Naive thymus-derived CD8-positive, alpha-beta T cell (primary cell): Measurements from ENCODE around the gene MIGA2. TPM values are rescaled to one million over a fixed set of nuclear protein-coding genes. Genes with fewer than 3 reads are reported as not detected.

ENCODE experiments used
- ATAC-seq, 2 donors: fragments of 150-1000 bp; cut with Tn5 transposase in 1 of 2; sonication (Bioruptor Pico), chemical (Tn5 transposase) in 1 of 2; 1 replicate in 1 of 2; 2 replicates in 1 of 2; pipeline ENCODE4 v1.10.0; 2021; ENCODE audit warnings: mild to moderate bottlenecking in 2 of 2, moderate library complexity in 2 of 2
- POLR2A ChIA-PET: fragments of 350-600 bp; sonication (Branson Sonifier 250); formaldehyde crosslinking; loops from one replicate; lab custom pipeline; 2021; ENCODE audit warnings: antibody characterized with exemption; lab: Charles Lee
- DNase-seq, 10 donors: peaks; one replicate each; pipeline versions ENCODE4 v3.0.0 to v3.0.0-alpha.2; 2020 to 2022
- H3K27ac Mint-ChIP-seq, 10 donors: one replicate each; pipeline ENCODE4 v1.8.0; 2020 to 2022; ENCODE audit warnings: mild to moderate bottlenecking in 10 of 10, mixed read lengths in 10 of 10, moderate library complexity in 4 of 10, inconsistent platforms in 1 of 10
- H3K27me3 Mint-ChIP-seq, 5 donors: one replicate each; pipeline ENCODE4 v1.8.0; 2021 to 2022; ENCODE audit warnings: mixed read lengths in 5 of 5
- H3K36me3 Mint-ChIP-seq, 3 donors: one replicate each; pipeline ENCODE4 v1.8.0; 2020 to 2022; ENCODE audit warnings: mixed read lengths in 3 of 3, mild to moderate bottlenecking in 2 of 3, inconsistent platforms in 1 of 3
- H3K4me1 Mint-ChIP-seq, 4 donors: one replicate each; pipeline ENCODE4 v1.8.0; 2021 to 2022; ENCODE audit warnings: mixed read lengths in 4 of 4
- H3K4me3 Mint-ChIP-seq, 10 donors: one replicate each; pipeline ENCODE4 v1.8.0; 2020 to 2022; ENCODE audit warnings: mild to moderate bottlenecking in 10 of 10, mixed read lengths in 10 of 10, moderate library complexity in 6 of 10, inconsistent platforms in 1 of 10
- H3K9me3 Mint-ChIP-seq, 9 donors: one replicate each; pipeline ENCODE4 v1.8.0; 2020 to 2022; ENCODE audit warnings: mixed read lengths in 9 of 9, mild to moderate bottlenecking in 3 of 9, inconsistent platforms in 1 of 9, moderate library complexity in 1 of 9
- polyA plus RNA-seq, 3 donors: library from polyadenylated mRNA; unstranded; fragments of 300-500 nt; fragmentation: Illumina TruSeq; gene quantifications; one replicate each; pipeline ENCODE4 v1.2.3, GENCODE V29; 2021
- total RNA-seq, 8 experiments: library from RNA in 2 of 8; stranded (reverse) in 2 of 8; gene quantifications; one replicate each; pipeline ENCODE4 v1.2.3 and lab custom pipeline; 2021 to 2026

MIGA2 gene
- total and polyA plus RNA-seq, 5 experiments from 2014 or later = 5.9 to 88.3 (median 11.3) TPM

DNA sequence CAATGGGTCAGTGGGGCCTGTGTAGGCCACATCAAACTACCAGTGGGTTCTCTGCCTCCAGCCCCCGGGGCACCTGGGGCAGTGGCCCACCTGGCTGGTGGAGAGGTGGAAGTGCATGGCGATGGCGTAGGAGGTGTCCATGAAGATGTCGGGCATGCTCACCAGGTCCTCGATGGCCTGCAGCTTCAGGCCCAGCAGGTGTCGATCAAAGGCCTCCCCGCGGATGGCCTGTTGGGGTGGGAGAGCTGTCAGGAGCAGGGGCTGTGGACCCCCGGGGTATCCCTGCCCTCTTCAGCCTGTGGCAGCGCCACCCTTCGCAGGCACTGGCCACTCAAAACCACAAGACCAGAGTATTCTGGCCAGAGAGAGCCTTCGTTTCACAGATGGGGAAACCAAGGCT, 59.5 kb downstream of the MIGA2 start:
- Mint-ChIP-seq H3K9me3 (no peaks in the 10 kb centered on the region), H3K27me3 (no peaks in the 10 kb centered on the region), H3K36me3 (peaks cover 0 to 4% (median 0%) of the 10 kb centered on the region in 3 donors), H3K4me3 (no peak overlapping the region), H3K4me1 (peaks cover 0 to 5% (median 0%) of the 10 kb centered on the region in 4 donors), H3K27ac (no peak overlapping the region)
- DNase-seq (no peak), ATAC-seq (no peak)
- POLR2A ChIA-PET = interaction anchor here (2.8 kb wide), 1 partner anchor 15 kb away, joined by 12 read pairs; the partner anchor contains the start of gene DOLPP1

DNA sequence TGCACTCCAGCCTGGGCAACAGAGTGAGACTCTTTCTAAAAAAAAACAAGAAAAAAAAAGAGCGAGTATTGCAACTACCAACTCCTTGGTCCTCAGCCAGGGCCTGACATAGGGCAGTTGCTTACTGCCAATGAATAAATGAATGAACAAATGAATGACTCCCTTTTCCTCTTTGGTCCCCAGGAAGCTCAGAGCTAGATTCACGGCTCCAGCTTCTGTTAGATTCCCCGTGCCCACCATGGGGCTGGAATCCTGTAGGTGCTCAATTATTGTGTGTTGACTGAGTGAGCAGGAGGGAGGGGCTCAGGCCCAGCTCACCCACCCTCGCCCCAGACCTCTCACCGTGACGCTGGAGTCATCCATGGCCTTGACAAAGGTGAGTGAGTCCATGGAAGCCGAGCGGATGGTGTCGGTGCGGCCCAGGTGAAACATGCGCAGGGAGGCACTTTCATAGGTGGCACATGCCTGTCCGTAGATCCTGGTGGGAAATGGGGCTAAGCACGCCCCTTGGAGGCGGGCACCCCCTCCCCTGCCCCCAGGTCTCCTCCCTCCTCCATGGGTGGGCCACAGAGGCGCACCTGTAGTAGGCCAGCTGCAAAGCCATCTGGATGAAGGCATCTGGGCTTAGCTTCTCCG, 61.4 kb downstream of the MIGA2 start:
- no peak overlapping the region for H3K27ac Mint-ChIP-seq
- POLR2A ChIA-PET = interaction anchor here (1.0 to 1.5 kb wide), 2 partner anchors 10 to 12 kb away, joined by 3 to 5 read pairs; no protein-coding TSS in a partner anchor

DNA sequence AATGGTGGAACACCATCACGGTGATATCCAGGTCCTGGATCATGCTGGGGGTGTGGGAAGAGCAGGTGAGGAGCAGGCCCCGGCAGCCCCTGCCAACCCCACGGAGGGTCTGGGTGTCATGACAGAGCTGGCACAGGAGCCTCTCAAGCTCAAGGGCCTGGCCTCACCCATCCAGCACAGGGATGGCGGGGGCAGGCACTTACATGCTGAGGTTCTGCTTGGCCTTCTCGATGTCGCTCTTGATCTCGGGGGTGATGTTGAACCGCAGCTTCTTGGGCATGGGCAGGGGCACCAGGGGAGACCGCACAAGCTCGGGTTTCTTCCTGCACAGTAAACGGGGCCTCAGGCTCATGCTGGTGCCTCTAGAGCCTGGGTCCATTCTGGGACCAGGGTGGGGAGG, 61.9 kb downstream of the MIGA2 start:
- H3K27ac Mint-ChIP-seq = peak overlapping the region in 1 of 10 donors; percentile 71
- ATAC-seq = no peak
- H3K27me3 Mint-ChIP-seq = no peaks in the 10 kb centered on the region

More for the DNA sequence above, 61.4 kb downstream of the MIGA2 start:
- Mint-ChIP-seq H3K4me1 (peaks cover 0 to 5% (median 0%) of the 10 kb centered on the region in 4 donors), H3K36me3 (peaks cover 0 to 4% (median 0%) of the 10 kb centered on the region in 3 donors), H3K4me3 (no peak overlapping the region), H3K9me3 (no peaks in the 10 kb centered on the region), H3K27me3 (no peaks in the 10 kb centered on the region)
- DNase-seq (no peak), ATAC-seq (no peak)

DNA sequence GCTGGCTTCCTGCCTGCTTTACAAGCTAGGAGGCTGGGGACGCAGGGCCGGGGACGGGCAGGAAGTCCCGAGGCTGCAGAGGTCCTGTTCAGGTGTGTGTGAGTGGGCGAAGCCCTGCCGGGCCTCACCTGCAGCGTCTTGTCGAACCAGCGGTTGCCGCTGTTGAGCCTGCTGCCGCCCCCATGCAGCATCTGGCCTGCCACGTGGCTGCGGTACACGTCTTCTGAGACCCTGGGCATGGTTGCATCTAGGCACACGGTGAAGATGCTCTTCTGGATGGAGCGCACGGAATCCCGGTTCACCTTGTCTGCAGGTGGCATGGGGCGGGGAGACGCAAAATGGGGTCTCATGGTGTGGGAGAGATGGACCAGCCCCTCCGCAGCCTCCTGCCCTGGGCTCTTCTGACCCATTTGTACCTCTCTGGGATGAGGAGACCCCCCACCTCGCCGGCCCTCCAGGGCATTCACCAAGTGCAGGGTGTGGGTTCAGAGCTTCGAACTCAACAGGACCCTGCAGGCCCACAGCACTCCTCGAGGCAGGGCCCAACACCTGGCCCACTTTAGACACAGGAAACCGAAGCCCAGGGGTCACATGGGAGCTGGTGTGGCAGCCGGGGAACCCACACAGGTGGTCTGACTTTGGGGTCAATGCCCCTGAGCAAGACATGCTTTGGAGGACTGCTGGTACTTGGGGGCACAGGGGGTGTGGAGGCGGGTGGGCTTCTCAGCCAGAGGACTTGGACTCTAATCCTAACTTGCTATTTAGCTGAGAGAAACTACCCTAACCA, 64.2 kb downstream of the MIGA2 start:
- no peak overlapping the region for H3K27ac Mint-ChIP-seq
- no peak overlapping the region for H3K4me3 Mint-ChIP-seq
- POLR2A ChIA-PET = no interaction called here
- H3K27me3 Mint-ChIP-seq = no peaks in the 10 kb centered on the region
- DNase-seq (no peak), ATAC-seq (no peak)
- peaks cover 0 to 4% (median 0%) of the 10 kb centered on the region in 3 donors for H3K36me3 Mint-ChIP-seq
- H3K9me3 Mint-ChIP-seq = no peaks in the 10 kb centered on the region
- peaks cover 0 to 3% (median 0%) of the 10 kb centered on the region in 4 donors for H3K4me1 Mint-ChIP-seq

More for the DNA sequence above, 61.9 kb downstream of the MIGA2 start:
- Mint-ChIP-seq H3K36me3 (peaks cover 0 to 4% (median 0%) of the 10 kb centered on the region in 3 donors), H3K4me3 (no peak overlapping the region), H3K4me1 (peaks cover 0 to 5% (median 0%) of the 10 kb centered on the region in 4 donors), H3K9me3 (no peaks in the 10 kb centered on the region)
- no peak for DNase-seq
- POLR2A ChIA-PET = interaction anchor here (1.5 kb wide), 1 partner anchor 11 kb away, joined by 5 read pairs; no protein-coding TSS in a partner anchor

DNA sequence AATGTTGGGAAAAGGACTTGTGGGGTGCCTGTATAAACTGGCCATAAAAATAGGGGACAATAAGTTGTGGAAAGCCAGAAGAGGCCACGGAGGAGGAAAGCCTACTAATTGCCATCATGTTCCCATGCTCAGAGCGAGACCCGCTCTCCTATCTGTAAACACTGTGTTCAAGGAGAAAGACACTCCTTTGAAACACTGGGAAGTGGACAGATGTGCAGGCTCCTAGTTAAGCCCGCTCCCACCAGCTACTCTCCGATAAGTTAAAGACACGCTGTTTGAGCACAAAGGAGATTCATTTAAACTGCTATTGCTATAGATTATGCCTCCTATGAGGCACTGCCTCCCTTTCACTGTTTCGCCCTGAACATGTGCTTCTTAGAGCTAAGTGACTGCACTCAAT, 64.9 kb downstream of the MIGA2 start:
- H3K9me3 Mint-ChIP-seq = no peaks in the 10 kb centered on the region
- H3K27me3 Mint-ChIP-seq = no peaks in the 10 kb centered on the region
- H3K4me1 Mint-ChIP-seq = peaks cover 0 to 3% (median 0%) of the 10 kb centered on the region in 4 donors
- H3K36me3 Mint-ChIP-seq = peaks cover 0 to 4% (median 0%) of the 10 kb centered on the region in 3 donors
- ATAC-seq (no peak), DNase-seq (no peak)
- H3K4me3 Mint-ChIP-seq = no peak overlapping the region
- POLR2A ChIA-PET = no interaction called here
- no peak overlapping the region for H3K27ac Mint-ChIP-seq

DNA sequence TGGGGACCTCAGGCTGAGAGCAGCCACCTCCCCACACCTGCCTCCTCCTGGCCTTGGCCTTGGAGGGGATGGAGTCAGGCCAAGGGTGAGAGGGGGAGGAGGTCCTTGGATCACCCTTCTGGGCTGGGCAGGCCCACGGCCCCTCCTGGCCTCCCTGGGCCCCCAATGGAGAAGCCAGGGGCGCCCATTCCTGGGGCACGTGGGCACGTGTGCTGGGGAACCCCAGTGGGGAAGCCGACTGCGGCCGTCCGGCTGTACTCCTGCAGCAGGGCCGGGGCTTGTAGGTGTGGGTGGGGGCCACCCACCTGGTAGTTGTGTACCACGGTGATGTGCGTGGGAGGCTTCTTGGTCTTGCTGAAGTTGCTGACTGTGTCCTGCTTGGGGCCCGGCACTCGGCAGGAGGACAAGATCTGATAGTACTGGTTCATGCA, 65.7 kb downstream of the MIGA2 start:
- ATAC-seq (no peak), DNase-seq (no peak)
- Mint-ChIP-seq H3K27me3 (no peaks in the 10 kb centered on the region), H3K4me1 (peaks cover 0 to 1% (median 0%) of the 10 kb centered on the region in 4 donors), H3K4me3 (no peak overlapping the region), H3K27ac (no peak overlapping the region), H3K9me3 (no peaks in the 10 kb centered on the region), H3K36me3 (peaks cover 0 to 4% (median 0%) of the 10 kb centered on the region in 3 donors)
- POLR2A ChIA-PET = interaction anchor here (0.5 kb wide), 1 partner anchor 69 kb away, joined by 4 read pairs; no protein-coding TSS in a partner anchor

DNA sequence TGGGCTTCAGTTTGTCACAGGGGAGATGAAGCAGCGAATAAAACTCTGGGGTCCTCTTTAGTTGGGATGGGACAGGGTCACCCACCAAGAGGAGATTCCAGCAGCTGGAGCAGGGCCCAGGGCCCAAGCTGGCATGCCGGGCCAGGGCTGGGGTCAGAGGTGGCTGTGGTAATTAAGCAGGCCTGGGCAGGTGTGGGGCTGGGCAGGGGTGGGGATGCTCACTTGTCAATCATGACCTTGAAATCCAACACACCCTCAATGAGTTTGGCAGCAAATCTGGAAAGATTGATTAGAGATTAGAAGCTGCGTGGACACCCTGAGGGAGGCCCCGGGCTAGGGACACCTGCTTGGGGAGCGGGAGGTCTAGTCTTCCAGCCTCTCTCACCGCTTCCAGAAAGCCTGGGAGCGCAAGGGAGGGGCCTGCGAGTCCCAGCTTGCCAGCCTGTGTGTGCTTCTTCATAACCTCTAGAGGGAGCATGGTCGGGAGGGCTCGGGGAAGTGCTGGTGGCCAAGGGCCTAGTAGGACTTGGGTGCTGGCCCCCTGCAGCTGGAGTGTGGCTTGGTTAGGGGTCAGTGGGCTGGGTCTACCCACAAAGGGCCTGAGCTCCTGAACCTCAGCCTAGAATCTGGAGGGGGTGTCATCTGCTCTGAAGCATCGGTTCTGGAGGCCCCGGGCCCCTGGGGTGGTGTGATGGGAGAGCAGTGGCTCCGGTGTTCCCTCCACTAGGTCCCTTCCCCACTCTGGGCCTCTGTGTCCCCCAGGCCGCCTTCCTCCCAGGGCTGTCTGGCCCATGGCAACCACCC, 66.6 kb downstream of the MIGA2 start:
- no peak for DNase-seq
- no peak overlapping the region for H3K4me3 Mint-ChIP-seq
- peaks cover 0 to 4% (median 2%) of the 10 kb centered on the region in 3 donors for H3K36me3 Mint-ChIP-seq
- POLR2A ChIA-PET = interaction anchor here (0.5 to 0.6 kb wide), 3 partner anchors 22 to 967 kb away, joined by 3 to 4 read pairs (median 4); partner anchors contain the start of gene DOLPP1
- H3K4me1 Mint-ChIP-seq = peaks cover 0 to 1% (median 0%) of the 10 kb centered on the region in 4 donors
- H3K9me3 Mint-ChIP-seq = no peaks in the 10 kb centered on the region
- H3K27ac Mint-ChIP-seq = peak overlapping the region in 1 of 10 donors; percentile 57
- no peak for ATAC-seq
- H3K27me3 Mint-ChIP-seq = no peaks in the 10 kb centered on the region

DNA sequence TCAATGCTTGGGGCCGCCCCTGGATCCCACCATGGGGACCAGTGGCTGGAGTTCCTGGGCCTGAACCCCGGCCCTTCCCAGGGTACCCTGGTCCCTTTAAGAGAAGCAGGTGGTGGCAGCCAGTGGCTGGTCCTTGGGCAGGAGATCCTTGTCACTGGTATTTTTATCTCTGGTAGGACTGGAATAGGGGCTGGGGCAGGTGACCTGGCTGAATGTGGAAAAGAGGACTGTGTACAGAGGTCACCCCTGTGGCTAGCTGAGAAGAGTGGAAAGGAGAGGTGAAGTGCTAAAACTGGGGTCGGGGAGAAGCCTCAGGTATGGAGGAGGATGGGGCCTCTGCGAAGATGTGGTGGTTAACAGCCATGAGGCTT, 67.2 kb downstream of the MIGA2 start:
- Mint-ChIP-seq H3K4me3 (no peak overlapping the region), H3K27me3 (no peaks in the 10 kb centered on the region), H3K9me3 (no peaks in the 10 kb centered on the region), H3K27ac (peak overlapping the region in 2 of 10 donors; percentile 15 to 57), H3K36me3 (peaks cover 0 to 2% (median 2%) of the 10 kb centered on the region in 3 donors), H3K4me1 (peaks cover 0 to 5% (median under 1%) of the 10 kb centered on the region in 4 donors)
- ATAC-seq = no peak
- POLR2A ChIA-PET = interaction anchor here (0.6 kb wide), 1 partner anchor 23 kb away, joined by 3 read pairs; the partner anchor contains the start of gene DOLPP1
- DNase-seq = no peak

DNA sequence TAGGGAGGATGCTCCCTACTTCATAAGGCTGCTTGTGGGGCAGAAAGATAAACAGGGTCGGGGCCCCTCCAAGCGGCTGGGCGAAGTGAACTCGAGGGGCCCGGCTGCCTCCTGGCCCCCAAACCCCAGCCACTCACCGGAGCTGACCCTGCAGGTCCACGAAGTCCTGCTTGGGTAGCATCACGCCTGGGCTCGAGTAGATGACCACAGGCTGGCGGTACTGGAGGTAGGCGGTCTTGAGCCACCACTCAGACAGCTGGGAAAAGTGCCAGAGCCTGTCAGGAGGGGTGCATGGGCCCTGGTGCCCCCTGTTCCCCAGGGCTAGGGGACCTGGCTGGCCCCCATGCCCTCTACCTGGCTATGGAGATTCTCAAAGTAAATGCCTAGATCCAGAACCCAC, 67.6 kb downstream of the MIGA2 start:
- H3K9me3 Mint-ChIP-seq = no peaks in the 10 kb centered on the region
- H3K27me3 Mint-ChIP-seq = no peaks in the 10 kb centered on the region
- DNase-seq (no peak), ATAC-seq (no peak)
- peaks cover 0 to 10% (median 3%) of the 10 kb centered on the region in 4 donors for H3K4me1 Mint-ChIP-seq
- H3K36me3 Mint-ChIP-seq = peaks cover 0 to 2% (median 2%) of the 10 kb centered on the region in 3 donors
- POLR2A ChIA-PET = interaction anchor here (0.7 to 1.5 kb wide), 2 partner anchors 9 to 22 kb away, joined by 3 read pairs; no protein-coding TSS in a partner anchor
- peak overlapping the region in 1 of 10 donors; percentile 57 for H3K27ac Mint-ChIP-seq
- no peak overlapping the region for H3K4me3 Mint-ChIP-seq

DNA sequence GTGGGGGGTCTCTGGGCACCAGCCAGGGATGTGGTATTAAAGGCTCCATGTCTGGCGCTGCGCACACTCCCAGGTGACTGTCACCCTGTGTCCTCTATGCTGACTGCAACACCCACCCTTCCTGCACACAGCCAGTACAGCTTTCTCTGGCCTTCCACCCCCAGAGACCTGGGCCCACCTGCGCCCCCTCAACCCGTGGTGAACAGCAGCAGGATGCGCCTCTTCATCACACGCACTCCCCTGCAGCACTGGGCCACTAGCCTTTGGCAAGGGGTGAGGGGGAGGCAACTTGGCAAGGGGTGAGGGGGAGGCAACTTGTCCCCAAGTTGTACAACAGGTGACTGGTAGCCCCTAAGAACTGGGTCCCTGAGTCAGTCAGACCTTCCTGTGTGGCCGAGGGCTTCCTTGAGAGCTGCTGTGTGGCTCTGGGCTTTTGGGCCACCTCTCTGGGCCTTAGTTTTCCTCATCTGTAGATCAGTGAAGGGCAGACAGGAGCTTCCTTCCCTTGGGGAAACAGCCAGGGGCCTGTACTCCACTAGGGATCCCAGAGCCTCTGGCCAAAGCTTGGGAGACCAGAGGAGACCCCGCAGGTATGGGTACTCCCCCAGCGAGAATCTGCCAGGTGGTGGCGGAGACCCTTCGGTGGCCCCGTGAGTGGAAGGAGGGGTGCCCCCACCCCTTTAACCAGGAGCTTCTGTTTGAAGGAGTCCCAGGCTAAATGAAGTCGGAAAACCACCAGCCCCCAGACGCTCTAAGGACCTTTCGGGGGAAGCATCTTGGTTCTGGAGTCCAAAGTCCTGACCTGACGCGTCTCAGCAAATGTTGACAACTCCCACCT, 69.7 kb downstream of the MIGA2 start:
- Mint-ChIP-seq H3K27ac (peak overlapping the region in 1 of 10 donors; percentile 14), H3K9me3 (no peaks in the 10 kb centered on the region), H3K27me3 (no peaks in the 10 kb centered on the region), H3K4me1 (peaks cover 7 to 18% (median 11%) of the 10 kb centered on the region in 4 donors), H3K4me3 (no peak overlapping the region), H3K36me3 (peaks cover 0 to 2% (median 0%) of the 10 kb centered on the region in 3 donors)
- DNase-seq = no peak
- POLR2A ChIA-PET = no interaction called here
- no peak for ATAC-seq

DNA sequence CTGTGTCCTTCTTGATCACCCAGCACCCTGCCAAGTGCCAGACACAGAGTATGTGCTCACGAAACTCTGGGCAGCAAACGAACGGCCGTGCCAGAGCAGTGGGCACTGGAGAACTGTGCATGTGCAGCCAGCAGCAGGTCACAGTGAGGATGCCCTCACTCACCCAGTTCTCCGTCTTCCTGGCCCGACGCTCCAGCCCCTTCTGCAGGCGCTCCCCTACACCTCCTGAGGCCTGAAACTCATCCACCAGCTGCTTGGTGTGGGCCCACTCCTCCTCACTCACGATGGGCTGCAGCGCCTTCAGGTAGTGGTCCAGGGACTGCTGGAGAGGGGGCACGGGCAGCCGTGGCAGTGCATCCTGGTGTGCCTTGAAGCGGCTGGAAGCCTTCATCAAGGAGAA, 71.2 kb downstream of the MIGA2 start:
- no peaks in the 10 kb centered on the region for H3K9me3 Mint-ChIP-seq
- no peak for ATAC-seq
- peaks cover 9 to 25% (median 17%) of the 10 kb centered on the region in 4 donors for H3K4me1 Mint-ChIP-seq
- POLR2A ChIA-PET = no interaction called here
- DNase-seq = no peak
- H3K36me3 Mint-ChIP-seq = peaks cover 0 to 2% (median 0%) of the 10 kb centered on the region in 3 donors
- H3K27ac Mint-ChIP-seq = peak overlapping the region in 1 of 10 donors; percentile 12
- H3K27me3 Mint-ChIP-seq = no peaks in the 10 kb centered on the region
- H3K4me3 Mint-ChIP-seq = peak overlapping the region in 1 of 10 donors; percentile 26
